HCT116 (cell line): ENCODE measurements around the gene EXOC4. TPM values are rescaled to one million over a fixed set of nuclear protein-coding genes. Genes with fewer than 3 reads are reported as not detected.

ENCODE experiments used
- ATAC-seq: fragments of 200-7000 bp; cut with Tn5 transposase; 2 replicates; pipeline ENCODE4 v1.9.1; 2020; ENCODE audit warnings: mild to moderate bottlenecking, moderate library complexity
- BruUV-seq: library from RNA; stranded (reverse); fragments of 400-500 nt; replicated peaks from 2 replicates; lab custom pipeline; 2021; lab: Mats Ljungman, UMichigan
- CTCF ChIA-PET: fragments of 300-600 bp; sonication (Branson Sonifier 250); formaldehyde crosslinking; loops from one replicate; lab custom pipeline; 2021; ENCODE audit warnings: antibody characterized with exemption; lab: Charles Lee
- POLR2A ChIA-PET: fragments of 300-600, 350-600 bp; sonication (Branson Sonifier 250); formaldehyde crosslinking; loops from one replicate; lab custom pipeline; 2021; ENCODE audit warnings: antibody characterized with exemption; lab: Charles Lee
- RAD21 ChIA-PET, 2 experiments: fragments of 300-600 bp; sonication (Branson Sonifier 250); formaldehyde crosslinking; loops; one replicate each; lab custom pipeline; 2023; ENCODE audit warnings: low total read pairs in 2 of 2; ENCODE audit not compliant: uncharacterized antibody in 2 of 2, unreplicated experiment in 2 of 2, low non-redundant PET in 1 of 2; lab: Charles Lee
- DNase-seq: peaks from one replicate; pipeline ENCODE4 v3.0.0-alpha.2; 2010; ENCODE audit warnings: low read depth, low spot score
- H2AFZ ChIP-seq: fragments of 200-600 bp; shearing (Covaris generic), sonication (generic); 2 replicates; pipeline ENCODE4 v1.6.1; 2017; ENCODE audit warnings: low read depth, mixed run types, mixed read lengths, antibody characterized with exemption, low read length; ENCODE audit not compliant: poor library complexity, severe bottlenecking
- H3K27ac ChIP-seq: 2 replicates; pipeline ENCODE4 v1.5.1; 2012; ENCODE audit warnings: low read depth, low read length
- H3K27me3 ChIP-seq: fragments of 200-600 bp; sonication (generic); 2 replicates; pipeline ENCODE4 v1.6.1; 2016; ENCODE audit warnings: mixed run types, low read length, mixed read lengths; ENCODE audit not compliant: insufficient read depth
- H3K36me3 ChIP-seq, 2 experiments: fragments of 200-500 bp in 1 of 2; fragments of 200-600 bp in 1 of 2; sonication (Bioruptor generic) in 1 of 2; sonication (generic) in 1 of 2; 2 replicates each; pipeline versions ENCODE4 v1.5.1 to v1.6.1; 2014 to 2016; ENCODE audit warnings: low read length in 2 of 2, inconsistent platforms in 1 of 2, mixed read lengths in 1 of 2, mixed run types in 1 of 2; ENCODE audit not compliant: insufficient read depth in 2 of 2, control insufficient read depth in 1 of 2
- H3K4me1 ChIP-seq, 2 experiments: fragments of 200-600 bp in 1 of 2; sonication (generic) in 1 of 2; 2 replicates each; pipeline versions ENCODE4 v1.5.1 to v1.6.1; 2012 to 2017; ENCODE audit warnings: low read length in 2 of 2, inconsistent platforms in 1 of 2, mild to moderate bottlenecking in 1 of 2, mixed read lengths in 1 of 2, mixed run types in 1 of 2, moderate library complexity in 1 of 2; ENCODE audit not compliant: insufficient read depth in 2 of 2, control insufficient read depth in 1 of 2
- H3K4me2 ChIP-seq: fragments of 200-600 bp; sonication (generic); 2 replicates; pipeline ENCODE4 v1.6.1; 2017; ENCODE audit warnings: mixed run types, low read length, mixed read lengths
- H3K4me3 ChIP-seq, 2 experiments: fragments of 200-600 bp in 1 of 2; sonication (generic) in 1 of 2; replicated peaks in 1 of 2; 2 replicates each; pipeline ENCODE4 v1.5.1; 2011 to 2016; ENCODE audit warnings: low read length in 2 of 2, control low read depth in 1 of 2, low read depth in 1 of 2, mild to moderate bottlenecking in 1 of 2, mixed read lengths in 1 of 2, mixed run types in 1 of 2
- H3K79me2 ChIP-seq: fragments of 200-600 bp; sonication (generic); 2 replicates; pipeline ENCODE4 v1.6.1; 2017; ENCODE audit warnings: mild to moderate bottlenecking, mixed run types, low read length, moderate library complexity, mixed read lengths; ENCODE audit not compliant: insufficient read depth
- H3K9ac ChIP-seq: fragments of 200-600 bp; sonication (generic); 2 replicates; pipeline ENCODE4 v1.6.1; 2016; ENCODE audit warnings: low read length, mixed read lengths
- H3K9me2 ChIP-seq: fragments of 200-600 bp; sonication (generic), shearing (Covaris generic); 2 replicates; pipeline ENCODE4 v1.6.1; 2017; ENCODE audit warnings: mixed run types, mild to moderate bottlenecking, moderate library complexity; ENCODE audit not compliant: insufficient read depth
- H3K9me3 ChIP-seq, 2 experiments: fragments of 200-500 bp in 1 of 2; fragments of 200-600 bp in 1 of 2; sonication (Bioruptor generic) in 1 of 2; sonication (generic) in 1 of 2; 2 replicates each; pipeline ENCODE4 v1.6.1; 2014 to 2017; ENCODE audit warnings: low read length in 2 of 2, mixed read lengths in 2 of 2, inconsistent platforms in 1 of 2, low read depth in 1 of 2, mild to moderate bottlenecking in 1 of 2, mixed run types in 1 of 2, moderate library complexity in 1 of 2; ENCODE audit not compliant: control insufficient read depth in 1 of 2, insufficient read depth in 1 of 2
- H4K20me1 ChIP-seq: fragments of 200-600 bp; sonication (generic), shearing (Covaris generic); 2 replicates; pipeline ENCODE4 v1.6.1; 2017; ENCODE audit warnings: mixed run types, mild to moderate bottlenecking, moderate library complexity; ENCODE audit not compliant: insufficient read depth
- CBX3 ChIP-seq: IDR thresholded peaks from 2 replicates; pipeline ENCODE4 v1.6.1; 2012; ENCODE audit warnings: low read depth
- CEBPB ChIP-seq: IDR thresholded peaks from 2 replicates; pipeline ENCODE4 v1.6.1; 2012; ENCODE audit warnings: low read depth
- EGR1 ChIP-seq: IDR thresholded peaks from 2 replicates; pipeline ENCODE4 v1.6.1; 2012; ENCODE audit warnings: low read depth
- ELF1 ChIP-seq: IDR thresholded peaks from 2 replicates; pipeline ENCODE4 v1.6.1; 2012; ENCODE audit warnings: low read depth, borderline replicate concordance
- EZH2phosphoT487 ChIP-seq: fragments of 200-600 bp; IDR thresholded peaks from 2 replicates; pipeline ENCODE4 v1.6.1; 2018; ENCODE audit warnings: antibody characterized with exemption, borderline replicate concordance
- FOSL1 ChIP-seq: IDR thresholded peaks from 2 replicates; pipeline ENCODE4 v1.6.1; 2012; ENCODE audit warnings: low read depth
- JUND ChIP-seq: IDR thresholded peaks from 2 replicates; pipeline ENCODE4 v1.6.1; 2012
- POLR2AphosphoS5 ChIP-seq: IDR thresholded peaks from 2 replicates; pipeline ENCODE4 v1.6.1; 2011; ENCODE audit warnings: mild to moderate bottlenecking, low read depth, low read length, moderate library complexity
- SIN3A ChIP-seq: IDR thresholded peaks from 2 replicates; pipeline ENCODE4 v1.6.1; 2012; ENCODE audit warnings: low read depth
- SP1 ChIP-seq: IDR thresholded peaks from 2 replicates; pipeline ENCODE4 v1.6.1; 2012; ENCODE audit warnings: low read depth
- TCF7L2 ChIP-seq: IDR thresholded peaks from 2 replicates; pipeline ENCODE4 v1.7.0; 2011; ENCODE audit warnings: borderline replicate concordance, inconsistent platforms; ENCODE audit not compliant: insufficient read depth, insufficient read length; ENCODE audit errors: extremely low read depth
- YY1 ChIP-seq: IDR thresholded peaks from 2 replicates; pipeline ENCODE4 v1.6.1; 2011; ENCODE audit warnings: low read length, low read depth, moderate library complexity, mild to moderate bottlenecking; ENCODE audit not compliant: insufficient replicate concordance; ENCODE audit errors: extremely low read depth
- ZFX ChIP-seq: fragments of 450-650 bp; IDR thresholded peaks from 2 replicates; pipeline ENCODE4 v1.6.1; 2017
- ZNF274 ChIP-seq: fragments of 200-500 bp; sonication (Bioruptor generic); IDR thresholded peaks from 2 replicates; pipeline ENCODE4 v1.6.1; 2014; ENCODE audit warnings: mild to moderate bottlenecking, low read depth, low read length, inconsistent platforms
- intact Hi-C: fragments of 100-400 bp; cut with micrococcal nuclease; formaldehyde crosslinking; loops from 2 replicates; pipeline ENCODE4 v1.10.0; 2022
- total RNA-seq: library from RNA; stranded (reverse); gene quantifications from one replicate; pipeline ENCODE4 v1.2.1, GENCODE V29; 2021; ENCODE audit not compliant: unreplicated experiment
- TF ChIP-seq, protein P1 (sequence below): IDR thresholded peaks from 2 replicates; pipeline ENCODE4 v1.6.1; 2012
- TF ChIP-seq, protein P2 (sequence below): IDR thresholded peaks from 2 replicates; pipeline ENCODE4 v1.6.1; 2011; ENCODE audit warnings: mild to moderate bottlenecking, low read length, moderate library complexity; ENCODE audit not compliant: insufficient replicate concordance; ENCODE audit errors: extremely low read depth

Gene EXOC4
- total RNA-seq, 1 experiment from 2014 or later = 40.3 TPM

DNA sequence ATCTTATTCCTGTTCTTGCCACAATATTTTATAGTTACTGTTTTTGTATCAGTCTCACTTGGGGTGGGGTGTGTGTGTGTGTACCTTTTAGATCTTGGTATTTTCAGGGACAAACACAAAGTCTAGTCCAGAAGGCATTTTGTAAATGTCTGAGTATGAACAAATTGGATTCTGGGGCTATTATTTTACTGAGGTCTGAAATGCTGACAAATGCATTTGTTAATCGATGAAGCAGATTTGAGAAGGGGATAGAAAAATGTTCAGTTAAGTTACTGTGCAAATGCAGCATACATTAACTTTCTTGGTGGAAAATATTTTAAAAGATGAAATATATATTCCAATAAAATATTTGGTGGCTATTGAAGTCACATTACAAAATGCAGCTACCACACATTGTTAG, 267.4 kb downstream of the EXOC4 start:
- H3K9ac ChIP-seq = no peak overlapping the region
- CTCF ChIA-PET = no interaction called here
- H3K4me3 ChIP-seq = no peak overlapping the region
- RAD21 ChIA-PET = no interaction called here
- no peaks in the 10 kb centered on the region for H3K4me1 ChIP-seq
- no TSS peak for BruUV-seq
- no peak overlapping the region for H3K27ac ChIP-seq
- no peak overlapping the region for H3K4me2 ChIP-seq
- no peaks in the 10 kb centered on the region for H4K20me1 ChIP-seq
- no peak for DNase-seq
- H2AFZ ChIP-seq = no peak overlapping the region
- H3K79me2 ChIP-seq = no peaks in the 10 kb centered on the region
- intact Hi-C loops = no loop called here
- POLR2A ChIA-PET = no interaction called here
- no peaks in the 10 kb centered on the region for H3K9me2 ChIP-seq
- no peaks in the 10 kb centered on the region for H3K36me3 ChIP-seq
- H3K9me3 ChIP-seq = no peaks in the 10 kb centered on the region
- H3K27me3 ChIP-seq = no peaks in the 10 kb centered on the region
- TF ChIP-seq TCF7L2 (no peak), ZFX (no peak), SIN3A (no peak), POLR2AphosphoS5 (no peak), ZNF274 (no peak), ELF1 (no peak), CBX3 (no peak), JUND (no peak), YY1 (no peak), EZH2phosphoT487 (no peak), EGR1 (no peak)
- TF ChIP-seq, protein P1, sequence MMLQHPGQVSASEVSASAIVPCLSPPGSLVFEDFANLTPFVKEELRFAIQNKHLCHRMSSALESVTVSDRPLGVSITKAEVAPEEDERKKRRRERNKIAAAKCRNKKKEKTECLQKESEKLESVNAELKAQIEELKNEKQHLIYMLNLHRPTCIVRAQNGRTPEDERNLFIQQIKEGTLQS = no peak
- ATAC-seq = no peak

DNA sequence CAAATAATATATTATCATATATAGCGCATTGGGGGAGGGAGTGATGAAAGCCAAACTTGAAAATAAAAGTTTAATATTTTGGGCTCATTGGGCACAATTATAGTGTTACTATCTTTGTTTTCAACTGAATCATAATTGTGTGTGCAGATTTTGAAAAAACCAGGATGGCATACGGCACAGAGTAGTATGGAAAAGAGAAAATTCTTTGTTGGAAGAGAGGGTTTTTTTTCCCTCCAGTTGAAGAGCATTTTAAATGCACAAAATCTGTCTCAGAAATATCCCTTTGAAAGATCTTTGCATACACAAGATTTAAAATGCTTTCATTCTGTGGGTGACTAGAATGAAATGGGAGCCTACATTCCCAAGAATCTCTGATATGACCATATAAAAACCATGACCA, 269.6 kb downstream of the EXOC4 start:
- Histone ChIP-seq H3K79me2 (no peaks in the 10 kb centered on the region), H3K4me2 (no peak overlapping the region), H3K9me2 (no peaks in the 10 kb centered on the region), H2AFZ (no peak overlapping the region), H3K9me3 (no peaks in the 10 kb centered on the region), H3K4me1 (no peaks in the 10 kb centered on the region), H3K4me3 (no peak overlapping the region), H3K27me3 (no peaks in the 10 kb centered on the region), H3K27ac (no peak overlapping the region), H3K9ac (no peak overlapping the region), H4K20me1 (no peaks in the 10 kb centered on the region), H3K36me3 (no peaks in the 10 kb centered on the region)
- POLR2A ChIA-PET = no interaction called here
- BruUV-seq = no TSS peak
- no peak for DNase-seq
- CTCF ChIA-PET = no interaction called here
- no peak for ATAC-seq
- RAD21 ChIA-PET = no interaction called here
- intact Hi-C loops = no loop called here
- TF ChIP-seq FOSL1 (no peak), CEBPB (no peak), EZH2phosphoT487 (no peak), SP1 (no peak), CBX3 (no peak), YY1 (no peak), ZFX (no peak), SIN3A (no peak), POLR2AphosphoS5 (no peak), EGR1 (no peak)
- TF ChIP-seq, protein P2, sequence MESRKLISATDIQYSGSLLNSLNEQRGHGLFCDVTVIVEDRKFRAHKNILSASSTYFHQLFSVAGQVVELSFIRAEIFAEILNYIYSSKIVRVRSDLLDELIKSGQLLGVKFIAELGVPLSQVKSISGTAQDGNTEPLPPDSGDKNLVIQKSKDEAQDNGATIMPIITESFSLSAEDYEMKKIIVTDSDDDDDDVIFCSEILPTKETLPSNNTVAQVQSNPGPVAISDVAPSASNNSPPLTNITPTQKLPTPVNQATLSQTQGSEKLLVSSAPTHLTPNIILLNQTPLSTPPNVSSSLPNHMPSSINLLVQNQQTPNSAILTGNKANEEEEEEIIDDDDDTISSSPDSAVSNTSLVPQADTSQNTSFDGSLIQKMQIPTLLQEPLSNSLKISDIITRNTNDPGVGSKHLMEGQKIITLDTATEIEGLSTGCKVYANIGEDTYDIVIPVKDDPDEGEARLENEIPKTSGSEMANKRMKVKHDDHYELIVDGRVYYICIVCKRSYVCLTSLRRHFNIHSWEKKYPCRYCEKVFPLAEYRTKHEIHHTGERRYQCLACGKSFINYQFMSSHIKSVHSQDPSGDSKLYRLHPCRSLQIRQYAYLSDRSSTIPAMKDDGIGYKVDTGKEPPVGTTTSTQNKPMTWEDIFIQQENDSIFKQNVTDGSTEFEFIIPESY = no peak
- TF ChIP-seq, all 23 proteins: peak for 0
